ENCODE data around the gene KIRREL2.

DNA sequence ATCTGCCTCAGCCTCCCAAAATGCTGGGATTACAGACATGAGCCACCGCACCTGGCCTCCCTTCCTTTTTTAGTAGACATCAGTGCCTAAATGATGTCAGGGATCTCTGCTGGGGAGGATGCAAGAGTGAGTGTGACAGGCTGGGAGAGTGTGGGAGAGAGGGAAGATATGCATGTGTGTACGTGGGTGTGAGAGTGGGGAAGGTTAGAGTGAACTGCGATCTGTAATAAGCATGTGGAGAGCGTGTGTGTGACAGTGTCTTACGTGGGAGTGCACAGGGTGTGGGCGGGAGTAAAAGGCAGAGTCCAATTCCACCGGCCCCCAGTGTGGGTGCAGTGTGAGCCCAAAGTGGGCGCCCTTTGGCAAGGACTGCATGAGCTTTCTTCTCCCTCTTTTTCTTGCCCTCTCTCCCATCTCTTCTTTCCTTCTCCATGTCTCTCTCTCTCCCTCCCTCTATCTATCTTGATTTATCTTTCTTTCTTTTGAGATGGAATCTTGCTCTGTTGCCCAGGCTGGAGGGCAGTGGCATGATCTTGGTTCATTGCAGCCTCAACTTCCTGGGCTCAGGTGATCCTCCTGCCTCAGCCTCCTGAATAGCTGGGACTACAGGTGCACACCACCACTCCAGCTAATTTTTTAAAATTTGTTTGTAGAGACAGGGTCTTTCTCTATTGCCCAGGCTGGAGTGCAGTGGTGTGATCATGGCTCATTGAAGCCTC lies 3.5 kb upstream of the KIRREL2 start:
- TF ChIP-seq POLR2A (IDR thresholded peaks at IDR 0.05) (no peak), POLR2AphosphoS5 (IDR thresholded peaks at IDR 0.05) (no peak)
- TF ChIP-seq, protein P1, sequence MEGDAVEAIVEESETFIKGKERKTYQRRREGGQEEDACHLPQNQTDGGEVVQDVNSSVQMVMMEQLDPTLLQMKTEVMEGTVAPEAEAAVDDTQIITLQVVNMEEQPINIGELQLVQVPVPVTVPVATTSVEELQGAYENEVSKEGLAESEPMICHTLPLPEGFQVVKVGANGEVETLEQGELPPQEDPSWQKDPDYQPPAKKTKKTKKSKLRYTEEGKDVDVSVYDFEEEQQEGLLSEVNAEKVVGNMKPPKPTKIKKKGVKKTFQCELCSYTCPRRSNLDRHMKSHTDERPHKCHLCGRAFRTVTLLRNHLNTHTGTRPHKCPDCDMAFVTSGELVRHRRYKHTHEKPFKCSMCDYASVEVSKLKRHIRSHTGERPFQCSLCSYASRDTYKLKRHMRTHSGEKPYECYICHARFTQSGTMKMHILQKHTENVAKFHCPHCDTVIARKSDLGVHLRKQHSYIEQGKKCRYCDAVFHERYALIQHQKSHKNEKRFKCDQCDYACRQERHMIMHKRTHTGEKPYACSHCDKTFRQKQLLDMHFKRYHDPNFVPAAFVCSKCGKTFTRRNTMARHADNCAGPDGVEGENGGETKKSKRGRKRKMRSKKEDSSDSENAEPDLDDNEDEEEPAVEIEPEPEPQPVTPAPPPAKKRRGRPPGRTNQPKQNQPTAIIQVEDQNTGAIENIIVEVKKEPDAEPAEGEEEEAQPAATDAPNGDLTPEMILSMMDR (IDR thresholded peaks at IDR 0.05 in 8 of 11, conservative IDR thresholded peaks at IDR 0.05 in 3 of 11), result no peak

Measured in spleen (tissue), 7 donors.